CD14-positive monocyte (primary cell): ENCODE data around the gene PRF1. TPM values are rescaled to one million over a fixed set of nuclear protein-coding genes. Genes with fewer than 3 reads are reported as not detected.

Source experiments
- DNase-seq, 3 donors: peaks; one replicate each; pipeline ENCODE4 v3.0.0-alpha.2; 2011 to 2022
- H2AFZ ChIP-seq: 2 replicates; pipeline ENCODE4 v1.6.0; 2012; ENCODE audit warnings: mild to moderate bottlenecking, low read depth, low read length, inconsistent platforms; ENCODE audit not compliant: insufficient read depth, poor library complexity, severe bottlenecking
- H3K27ac ChIP-seq, 2 donors: 1 replicate in 1 of 2; 2 replicates in 1 of 2; pipeline ENCODE4 v1.5.1; 2012 to 2013; ENCODE audit warnings: low read length in 2 of 2, control low read depth in 1 of 2, inconsistent platforms in 1 of 2, low read depth in 1 of 2, mild to moderate bottlenecking in 1 of 2
- H3K27me3 ChIP-seq, 2 donors: one replicate each; pipeline versions ENCODE4 v1.6.0 to v1.6.1; 2011 to 2013; ENCODE audit warnings: low read length in 2 of 2; ENCODE audit not compliant: control insufficient read depth in 2 of 2, insufficient read depth in 2 of 2
- H3K36me3 ChIP-seq, 2 donors: replicated peaks in 1 of 2; 1 replicate in 1 of 2; 2 replicates in 1 of 2; pipeline versions ENCODE4 v1.5.1 to v1.6.1; 2012 to 2013; ENCODE audit warnings: low read length in 2 of 2, control low read depth in 1 of 2, inconsistent platforms in 1 of 2, mild to moderate bottlenecking in 1 of 2; ENCODE audit not compliant: insufficient read depth in 2 of 2, control insufficient read depth in 1 of 2
- H3K4me1 ChIP-seq, 2 donors: 1 replicate in 1 of 2; 2 replicates in 1 of 2; pipeline versions ENCODE4 v1.5.1 to v1.6.1; 2012 to 2013; ENCODE audit warnings: low read length in 2 of 2, control low read depth in 1 of 2, inconsistent platforms in 1 of 2, mild to moderate bottlenecking in 1 of 2, moderate library complexity in 1 of 2; ENCODE audit not compliant: insufficient read depth in 2 of 2, control insufficient read depth in 1 of 2
- H3K4me2 ChIP-seq: replicated peaks from 2 replicates; pipeline ENCODE3; 2012; ENCODE audit warnings: low read length, moderate library complexity, mild to moderate bottlenecking; ENCODE audit not compliant: poor library complexity, severe bottlenecking; ENCODE audit errors: extremely low read depth
- H3K4me3 ChIP-seq, 3 experiments: fragments of 200-600 bp in 1 of 3; sonication (generic) in 1 of 3; replicated peaks in 1 of 3; 1 replicate in 2 of 3; 2 replicates in 1 of 3; pipeline ENCODE4 v1.5.1; 2011 to 2013; ENCODE audit warnings: low read length in 3 of 3, mild to moderate bottlenecking in 3 of 3, control low read depth in 2 of 3, low read depth in 2 of 3, inconsistent platforms in 1 of 3, moderate library complexity in 1 of 3
- H3K79me2 ChIP-seq: 2 replicates; pipeline ENCODE4 v1.6.0; 2012; ENCODE audit warnings: mild to moderate bottlenecking, control low read depth, inconsistent platforms, low read length, moderate library complexity; ENCODE audit not compliant: insufficient read depth
- H3K9ac ChIP-seq: 2 replicates; pipeline ENCODE4 v1.6.0; 2017; ENCODE audit warnings: low read length, mild to moderate bottlenecking; ENCODE audit not compliant: insufficient read depth, poor library complexity, severe bottlenecking
- H3K9me3 ChIP-seq, 2 donors: replicated peaks in 1 of 2; 1 replicate in 1 of 2; 2 replicates in 1 of 2; pipeline versions ENCODE4 v1.5.1 to v1.6.1; 2012 to 2013; ENCODE audit warnings: low read length in 2 of 2, control low read depth in 1 of 2; ENCODE audit not compliant: control insufficient read depth in 1 of 2, insufficient read depth in 1 of 2
- H4K20me1 ChIP-seq: 2 replicates; pipeline ENCODE4 v1.6.0; 2012; ENCODE audit warnings: mild to moderate bottlenecking, low read length, control low read depth, moderate library complexity; ENCODE audit not compliant: insufficient read depth
- H3K27ac Mint-ChIP-seq, 7 donors: one replicate each; pipeline ENCODE4 v1.8.0; 2020; ENCODE audit warnings: mild to moderate bottlenecking in 7 of 7, mixed read lengths in 7 of 7, moderate library complexity in 6 of 7, inconsistent platforms in 2 of 7
- H3K27me3 Mint-ChIP-seq, 3 donors: one replicate each; pipeline ENCODE4 v1.8.0; 2021 to 2022; ENCODE audit warnings: low read depth in 3 of 3, mild to moderate bottlenecking in 3 of 3, mixed read lengths in 3 of 3, moderate library complexity in 3 of 3, inconsistent platforms in 1 of 3
- H3K36me3 Mint-ChIP-seq, 2 donors: one replicate each; pipeline ENCODE4 v1.8.0; 2020; ENCODE audit warnings: mixed read lengths in 2 of 2, inconsistent platforms in 1 of 2, mild to moderate bottlenecking in 1 of 2
- H3K4me1 Mint-ChIP-seq: one replicate; pipeline ENCODE4 v1.8.0; 2020; ENCODE audit warnings: mild to moderate bottlenecking, mixed read lengths
- H3K4me3 Mint-ChIP-seq, 2 donors: one replicate each; pipeline ENCODE4 v1.8.0; 2020; ENCODE audit warnings: mild to moderate bottlenecking in 2 of 2, mixed read lengths in 2 of 2, moderate library complexity in 1 of 2
- H3K9me3 Mint-ChIP-seq, 7 donors: one replicate each; pipeline ENCODE4 v1.8.0; 2020 to 2022; ENCODE audit warnings: mixed read lengths in 7 of 7, mild to moderate bottlenecking in 6 of 7, moderate library complexity in 6 of 7, inconsistent platforms in 2 of 7
- WGBS: methylation state at CpG from one replicate; pipeline ENCODE4 v1.1.5; 2013; ENCODE audit warnings: missing lambda C conversion rate; ENCODE audit not compliant: insufficient coverage; 5-methylcytosine and 5-hydroxymethylcytosine counted together
- intact Hi-C, 2 donors: fragments of 100-400 bp; cut with micrococcal nuclease; formaldehyde crosslinking; loops; one replicate each; pipeline versions ENCODE4 v1.15.0 to v1.15.1; 2023
- polyA plus RNA-seq, 3 donors: library from polyadenylated mRNA; depleted of rRNA in 1 of 3; unstranded in 2 of 3; stranded (reverse) in 1 of 3; fragments of 300-500 nt in 2 of 3; fragments of >200 nt in 1 of 3; fragmentation: Illumina TruSeq in 2 of 3; gene quantifications; 1 replicate in 2 of 3; 2 replicates in 1 of 3; pipeline ENCODE4 v1.2.3, GENCODE V29; 2012 to 2021
- TF ChIP-seq, protein P1 (sequence below): fragments of 200-600 bp; IDR thresholded peaks from one replicate; pipeline ENCODE4 v1.8.0; 2022; ENCODE audit warnings: antibody characterized with exemption, mild to moderate bottlenecking

PRF1 gene
- polyA plus RNA-seq, 3 donors = 0.09 to 2.7 (median 2.4) TPM

GRCh38 chr10:70588255-70588654, 14.3 kb downstream of the PRF1 start:
- Histone ChIP-seq H3K4me1 (peaks cover 4 to 14% of the 10 kb centered on the region in 2 donors), H3K36me3 (no peaks in the 10 kb centered on the region), H3K79me2 (no peaks in the 10 kb centered on the region), H3K27ac (no peak overlapping the region), H3K9ac (no peak overlapping the region), H3K4me3 (no peak overlapping the region), H3K27me3 (no peaks in the 10 kb centered on the region), H2AFZ (no peak overlapping the region), H3K9me3 (no peaks in the 10 kb centered on the region), H4K20me1 (no peaks in the 10 kb centered on the region), H3K4me2 (no peak overlapping the region)
- Mint-ChIP-seq H3K27me3 (peaks cover 3 to 14% (median 6%) of the 10 kb centered on the region in 3 donors), H3K4me3 (no peak overlapping the region), H3K36me3 (no peaks in the 10 kb centered on the region), H3K9me3 (peaks cover 0 to 2% (median 0%) of the 10 kb centered on the region in 7 donors), H3K4me1 (peaks cover 19% of the 10 kb centered on the region), H3K27ac (peak overlapping the region in 2 of 7 donors; percentile 30 to 32)
- TF ChIP-seq, protein P1, sequence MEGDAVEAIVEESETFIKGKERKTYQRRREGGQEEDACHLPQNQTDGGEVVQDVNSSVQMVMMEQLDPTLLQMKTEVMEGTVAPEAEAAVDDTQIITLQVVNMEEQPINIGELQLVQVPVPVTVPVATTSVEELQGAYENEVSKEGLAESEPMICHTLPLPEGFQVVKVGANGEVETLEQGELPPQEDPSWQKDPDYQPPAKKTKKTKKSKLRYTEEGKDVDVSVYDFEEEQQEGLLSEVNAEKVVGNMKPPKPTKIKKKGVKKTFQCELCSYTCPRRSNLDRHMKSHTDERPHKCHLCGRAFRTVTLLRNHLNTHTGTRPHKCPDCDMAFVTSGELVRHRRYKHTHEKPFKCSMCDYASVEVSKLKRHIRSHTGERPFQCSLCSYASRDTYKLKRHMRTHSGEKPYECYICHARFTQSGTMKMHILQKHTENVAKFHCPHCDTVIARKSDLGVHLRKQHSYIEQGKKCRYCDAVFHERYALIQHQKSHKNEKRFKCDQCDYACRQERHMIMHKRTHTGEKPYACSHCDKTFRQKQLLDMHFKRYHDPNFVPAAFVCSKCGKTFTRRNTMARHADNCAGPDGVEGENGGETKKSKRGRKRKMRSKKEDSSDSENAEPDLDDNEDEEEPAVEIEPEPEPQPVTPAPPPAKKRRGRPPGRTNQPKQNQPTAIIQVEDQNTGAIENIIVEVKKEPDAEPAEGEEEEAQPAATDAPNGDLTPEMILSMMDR = no peak
- WGBS = 3% methylated on average over 4 of the region's 6 CpGs
- intact Hi-C loops = no loop called here
- DNase-seq = no peak

DNA sequence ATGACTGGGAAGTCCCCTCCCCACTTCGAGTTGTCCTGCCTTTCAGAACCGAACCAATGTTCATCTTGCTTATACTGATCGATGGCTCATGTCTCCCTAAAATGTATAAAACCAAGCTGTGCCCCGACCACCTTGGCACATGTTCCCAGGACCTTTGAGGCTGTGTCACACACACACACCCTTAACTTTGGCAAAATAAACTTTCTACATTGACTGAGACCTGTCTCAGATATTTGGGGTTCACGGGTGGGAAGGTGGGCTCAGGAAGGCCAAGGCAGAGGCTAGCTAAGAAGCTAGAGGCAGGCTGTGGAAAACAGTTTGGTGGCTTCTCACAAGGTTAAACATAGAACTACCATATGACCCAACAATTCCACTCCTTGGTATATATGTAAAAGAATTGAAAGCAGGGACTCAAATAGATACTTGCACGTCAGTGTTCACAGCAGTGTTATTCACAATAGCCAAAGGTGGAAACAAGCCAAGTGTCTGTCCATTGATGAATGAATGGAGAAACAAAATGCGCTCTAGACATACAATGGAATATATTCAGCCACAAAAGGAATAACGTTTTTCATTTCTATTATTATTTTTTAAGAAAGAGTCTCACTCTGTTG, 15.4 kb downstream of the PRF1 start:
- no peaks in the 10 kb centered on the region for H3K36me3 ChIP-seq
- Mint-ChIP-seq H3K4me1 (peaks cover 10% of the 10 kb centered on the region), H3K36me3 (no peaks in the 10 kb centered on the region), H3K9me3 (peaks cover 0 to under 1% (median 0%) of the 10 kb centered on the region in 7 donors), H3K4me3 (no peak overlapping the region), H3K27ac (no peak overlapping the region), H3K27me3 (peaks cover 0 to 10% (median 6%) of the 10 kb centered on the region in 3 donors)
- peaks cover 0 to 6% of the 10 kb centered on the region in 2 donors for H3K4me1 ChIP-seq
- H2AFZ ChIP-seq = no peak overlapping the region
- no peak overlapping the region for H3K27ac ChIP-seq
- H3K27me3 ChIP-seq = no peaks in the 10 kb centered on the region
- H3K9ac ChIP-seq = no peak overlapping the region
- WGBS = 91% methylated on average over 4 of the region's 8 CpGs
- intact Hi-C loops = no loop called here
- no peaks in the 10 kb centered on the region for H4K20me1 ChIP-seq
- TF ChIP-seq, protein P1 = no peak
- no peak overlapping the region for H3K4me3 ChIP-seq
- H3K9me3 ChIP-seq = no peaks in the 10 kb centered on the region
- no peak for DNase-seq
- no peak overlapping the region for H3K4me2 ChIP-seq
- no peaks in the 10 kb centered on the region for H3K79me2 ChIP-seq
